ENCODE measurements around the gene IRS1. TPM values are rescaled to one million over a fixed set of nuclear protein-coding genes. Genes with fewer than 3 reads are reported as not detected.
A peak's percentile ranks its signal among the peaks of the same experiment; 100 is the strongest.
"Not testable (repeated sequence)": the region's sequence is repeated elsewhere in the genome, so short reads cannot be mapped to it uniquely, and the experiment has no call there.

The IRS1 gene, protein sequence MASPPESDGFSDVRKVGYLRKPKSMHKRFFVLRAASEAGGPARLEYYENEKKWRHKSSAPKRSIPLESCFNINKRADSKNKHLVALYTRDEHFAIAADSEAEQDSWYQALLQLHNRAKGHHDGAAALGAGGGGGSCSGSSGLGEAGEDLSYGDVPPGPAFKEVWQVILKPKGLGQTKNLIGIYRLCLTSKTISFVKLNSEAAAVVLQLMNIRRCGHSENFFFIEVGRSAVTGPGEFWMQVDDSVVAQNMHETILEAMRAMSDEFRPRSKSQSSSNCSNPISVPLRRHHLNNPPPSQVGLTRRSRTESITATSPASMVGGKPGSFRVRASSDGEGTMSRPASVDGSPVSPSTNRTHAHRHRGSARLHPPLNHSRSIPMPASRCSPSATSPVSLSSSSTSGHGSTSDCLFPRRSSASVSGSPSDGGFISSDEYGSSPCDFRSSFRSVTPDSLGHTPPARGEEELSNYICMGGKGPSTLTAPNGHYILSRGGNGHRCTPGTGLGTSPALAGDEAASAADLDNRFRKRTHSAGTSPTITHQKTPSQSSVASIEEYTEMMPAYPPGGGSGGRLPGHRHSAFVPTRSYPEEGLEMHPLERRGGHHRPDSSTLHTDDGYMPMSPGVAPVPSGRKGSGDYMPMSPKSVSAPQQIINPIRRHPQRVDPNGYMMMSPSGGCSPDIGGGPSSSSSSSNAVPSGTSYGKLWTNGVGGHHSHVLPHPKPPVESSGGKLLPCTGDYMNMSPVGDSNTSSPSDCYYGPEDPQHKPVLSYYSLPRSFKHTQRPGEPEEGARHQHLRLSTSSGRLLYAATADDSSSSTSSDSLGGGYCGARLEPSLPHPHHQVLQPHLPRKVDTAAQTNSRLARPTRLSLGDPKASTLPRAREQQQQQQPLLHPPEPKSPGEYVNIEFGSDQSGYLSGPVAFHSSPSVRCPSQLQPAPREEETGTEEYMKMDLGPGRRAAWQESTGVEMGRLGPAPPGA (N-terminal part only)
- total RNA-seq = 4.7 and 4.8 TPM in 2 replicates

DNA sequence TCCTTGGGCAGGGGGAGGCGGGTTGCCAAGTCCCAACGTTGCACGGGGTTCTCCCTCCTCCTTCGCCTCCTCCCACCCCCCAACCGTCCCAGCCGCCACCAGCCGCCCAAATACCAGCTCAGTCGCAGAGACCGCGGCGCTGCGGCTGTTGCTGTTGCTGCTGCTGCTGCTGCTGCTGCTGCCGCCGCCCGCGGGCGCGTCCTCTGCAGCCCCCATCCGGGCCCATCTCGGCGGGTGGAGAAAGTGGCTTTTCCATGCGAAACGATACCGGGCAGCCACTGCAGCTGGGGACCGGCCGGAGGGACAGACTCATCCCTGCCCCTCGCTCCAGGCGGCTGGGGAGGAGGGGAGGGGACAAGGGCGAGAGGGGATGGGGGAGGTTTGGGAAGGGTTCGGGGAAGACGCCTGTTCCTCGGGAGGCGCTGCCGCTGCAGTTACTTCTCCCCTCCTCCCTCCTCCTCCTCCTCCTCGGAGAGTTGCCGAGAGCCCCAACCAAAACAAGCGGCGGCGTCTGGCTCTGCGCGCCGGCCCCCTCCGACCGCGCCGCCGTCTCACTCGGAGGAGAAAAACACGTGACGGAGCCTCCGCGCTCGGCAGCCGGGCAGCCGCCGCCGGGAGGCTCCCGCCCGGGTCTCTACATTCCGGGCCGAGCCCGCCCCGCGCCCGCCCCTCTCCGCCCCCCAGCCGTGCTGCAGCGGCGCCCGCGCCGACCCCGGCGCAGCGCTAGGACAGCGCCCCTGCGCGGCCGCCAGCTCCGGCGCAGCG is at the start of gene IRS1:
IRS1 (minus strand) TSS at position 610 of the 765 bp plus-strand sequence. CDS start 1,082 bp downstream, outside the sequence.
- peak; percentile 88 for DNase-seq
- peak within 1 kb of the TSS; percentile 81 for H3K4me3 Mint-ChIP-seq
- H3K27ac Mint-ChIP-seq = peak within 1 kb of the TSS; percentile 72
- H3K9me3 Mint-ChIP-seq = no peaks in the 10 kb centered on the region
- H3K36me3 Mint-ChIP-seq (ENCODE audit: low read depth) = peaks cover 1% of the 10 kb centered on the region
- H3K27me3 Mint-ChIP-seq = peaks cover 10% of the 10 kb centered on the region
- peaks cover 30% of the 10 kb centered on the region for H3K4me1 Mint-ChIP-seq
- intact Hi-C loops (cut with micrococcal nuclease) = loop anchor here (1.0 to 10.0 kb wide), 5 partner anchors 8 to 665 kb away; partner anchors contain the start of gene MFF

- H3K27ac Mint-ChIP-seq = no peak overlapping the region
- H3K9me3 Mint-ChIP-seq = no peaks in the 10 kb centered on the region
- H3K27me3 Mint-ChIP-seq = no peaks in the 10 kb centered on the region
These were observed 49.7 kb upstream of the IRS1 start for GRCh38 chr2:226849349-226849748.

GRCh38 chr2:226847511-226847910 is 47.9 kb upstream of the IRS1 start:
- Mint-ChIP-seq H3K36me3 (ENCODE audit: low read depth) (peaks cover 26% of the 10 kb centered on the region), H3K27me3 (no peaks in the 10 kb centered on the region)

More at GRCh38 chr2:226849349-226849748, 49.7 kb upstream of the IRS1 start:
- Mint-ChIP-seq H3K4me1 (peaks cover 4% of the 10 kb centered on the region), H3K4me3 (no peak overlapping the region), H3K36me3 (ENCODE audit: low read depth) (peaks cover 10% of the 10 kb centered on the region)
- intact Hi-C loops (cut with micrococcal nuclease) = no loop called here
- DNase-seq = no peak

GRCh38 chr2:226847090-226847489 is 47.5 kb upstream of the IRS1 start:
- H3K9me3 Mint-ChIP-seq = no peaks in the 10 kb centered on the region
- intact Hi-C loops (cut with micrococcal nuclease) = no loop called here
- H3K4me3 Mint-ChIP-seq = no peak overlapping the region

More at GRCh38 chr2:226847511-226847910, 47.9 kb upstream of the IRS1 start:
- H3K4me1 Mint-ChIP-seq = peaks cover 14% of the 10 kb centered on the region
- no peaks in the 10 kb centered on the region for H3K9me3 Mint-ChIP-seq
- H3K4me3 Mint-ChIP-seq = no peak overlapping the region
- DNase-seq = no peak
- intact Hi-C loops (cut with micrococcal nuclease) = no loop called here
- no peak overlapping the region for H3K27ac Mint-ChIP-seq

GRCh38 chr2:226845386-226846116 is 45.9 kb upstream of the IRS1 start:
- intact Hi-C loops (cut with micrococcal nuclease) = no loop called here
- peaks cover 13% of the 10 kb centered on the region for H3K4me1 Mint-ChIP-seq
- peaks cover 36% of the 10 kb centered on the region for H3K36me3 Mint-ChIP-seq (ENCODE audit: low read depth)
- no peak overlapping the region for H3K4me3 Mint-ChIP-seq
- H3K27me3 Mint-ChIP-seq = no peaks in the 10 kb centered on the region
- no peak for DNase-seq
- no peaks in the 10 kb centered on the region for H3K9me3 Mint-ChIP-seq
- no peak overlapping the region for H3K27ac Mint-ChIP-seq

More at GRCh38 chr2:226847090-226847489, 47.5 kb upstream of the IRS1 start:
- peaks cover 14% of the 10 kb centered on the region for H3K4me1 Mint-ChIP-seq
- no peak overlapping the region for H3K27ac Mint-ChIP-seq
- DNase-seq = no peak
- peaks cover 30% of the 10 kb centered on the region for H3K36me3 Mint-ChIP-seq (ENCODE audit: low read depth)
- H3K27me3 Mint-ChIP-seq = no peaks in the 10 kb centered on the region

GRCh38 chr2:226843001-226843400 is 43.4 kb upstream of the IRS1 start:
- H3K4me3 Mint-ChIP-seq; H3K27ac Mint-ChIP-seq; intact Hi-C loops (cut with micrococcal nuclease); H3K9me3 Mint-ChIP-seq; H3K27me3 Mint-ChIP-seq; DNase-seq: not testable (repeated sequence)
- H3K36me3 Mint-ChIP-seq (ENCODE audit: low read depth) = peaks cover 51% of the 10 kb centered on the region
- H3K4me1 Mint-ChIP-seq = peaks cover 33% of the 10 kb centered on the region

DNA sequence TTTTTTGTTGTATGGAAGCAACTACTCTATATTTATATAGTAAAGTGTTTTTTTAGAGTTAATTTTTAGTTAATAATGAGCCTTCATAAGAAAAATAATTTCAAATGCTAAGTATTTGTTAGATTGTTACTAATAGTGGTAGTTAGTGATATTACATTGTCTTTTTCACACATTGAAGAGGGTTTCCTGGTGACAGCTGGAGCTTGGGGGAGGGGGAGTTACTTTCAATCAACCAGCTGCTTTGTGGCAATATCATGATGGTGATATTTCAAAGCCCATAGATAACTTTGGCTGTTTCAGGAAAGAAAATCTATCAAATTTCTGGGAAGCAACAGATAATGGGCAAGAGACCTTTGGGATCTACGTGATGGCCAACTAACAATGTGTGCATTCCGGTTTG is 40.3 kb upstream of the IRS1 start:
- DNase-seq = no peak
- no peak overlapping the region for H3K27ac Mint-ChIP-seq
- no peaks in the 10 kb centered on the region for H3K27me3 Mint-ChIP-seq
- H3K4me3 Mint-ChIP-seq = no peak overlapping the region
- H3K4me1 Mint-ChIP-seq = peaks cover 46% of the 10 kb centered on the region
- intact Hi-C loops (cut with micrococcal nuclease) = loop anchor here (5.0 to 10.0 kb wide), 2 partner anchors 65 to 1913 kb away; no protein-coding TSS in a partner anchor
- H3K36me3 Mint-ChIP-seq (ENCODE audit: low read depth) = peaks cover 50% of the 10 kb centered on the region
- peaks cover 3% of the 10 kb centered on the region for H3K9me3 Mint-ChIP-seq

- intact Hi-C loops (cut with micrococcal nuclease) = loop anchor here (5.0 to 10.0 kb wide), 2 partner anchors 66 to 1912 kb away; no protein-coding TSS in a partner anchor
- peak overlapping the region; percentile 68 for H3K27ac Mint-ChIP-seq
- peaks cover 49% of the 10 kb centered on the region for H3K4me1 Mint-ChIP-seq
- peaks cover 49% of the 10 kb centered on the region for H3K36me3 Mint-ChIP-seq (ENCODE audit: low read depth)
- H3K4me3 Mint-ChIP-seq = peak overlapping the region; percentile 95
- H3K9me3 Mint-ChIP-seq = peaks cover 3% of the 10 kb centered on the region
- no peaks in the 10 kb centered on the region for H3K27me3 Mint-ChIP-seq
- no peak for DNase-seq
These were observed 39.5 kb upstream of the IRS1 start for GRCh38 chr2:226839161-226839560.

DNA sequence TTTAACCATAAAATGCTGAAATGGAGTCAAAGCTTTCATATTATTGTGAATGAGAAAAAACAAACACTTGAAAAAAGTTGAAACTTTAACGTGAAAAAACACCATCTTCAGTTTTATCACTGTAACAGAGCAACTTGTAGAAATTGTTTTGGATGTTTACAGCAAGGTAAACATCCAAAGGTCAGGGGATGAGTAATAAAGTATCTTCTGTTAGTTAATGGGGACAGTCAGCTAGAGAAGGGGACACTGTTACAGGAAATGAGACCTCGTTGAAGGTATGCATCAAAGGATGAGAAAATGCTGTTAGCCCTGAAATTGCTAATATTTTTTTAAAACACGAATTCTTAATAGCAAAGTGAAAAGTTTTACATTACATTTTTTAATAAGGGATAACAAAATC is 39.1 kb upstream of the IRS1 start:
- H3K4me3 Mint-ChIP-seq = peak overlapping the region; percentile 95
- peak overlapping the region; percentile 68 for H3K27ac Mint-ChIP-seq
- peaks cover 52% of the 10 kb centered on the region for H3K4me1 Mint-ChIP-seq
- intact Hi-C loops (cut with micrococcal nuclease) = loop anchor here (5.0 to 10.0 kb wide), 2 partner anchors 66 to 1911 kb away; no protein-coding TSS in a partner anchor
- no peaks in the 10 kb centered on the region for H3K27me3 Mint-ChIP-seq
- peaks cover 3% of the 10 kb centered on the region for H3K9me3 Mint-ChIP-seq
- peaks cover 50% of the 10 kb centered on the region for H3K36me3 Mint-ChIP-seq (ENCODE audit: low read depth)
- no peak for DNase-seq

DNA sequence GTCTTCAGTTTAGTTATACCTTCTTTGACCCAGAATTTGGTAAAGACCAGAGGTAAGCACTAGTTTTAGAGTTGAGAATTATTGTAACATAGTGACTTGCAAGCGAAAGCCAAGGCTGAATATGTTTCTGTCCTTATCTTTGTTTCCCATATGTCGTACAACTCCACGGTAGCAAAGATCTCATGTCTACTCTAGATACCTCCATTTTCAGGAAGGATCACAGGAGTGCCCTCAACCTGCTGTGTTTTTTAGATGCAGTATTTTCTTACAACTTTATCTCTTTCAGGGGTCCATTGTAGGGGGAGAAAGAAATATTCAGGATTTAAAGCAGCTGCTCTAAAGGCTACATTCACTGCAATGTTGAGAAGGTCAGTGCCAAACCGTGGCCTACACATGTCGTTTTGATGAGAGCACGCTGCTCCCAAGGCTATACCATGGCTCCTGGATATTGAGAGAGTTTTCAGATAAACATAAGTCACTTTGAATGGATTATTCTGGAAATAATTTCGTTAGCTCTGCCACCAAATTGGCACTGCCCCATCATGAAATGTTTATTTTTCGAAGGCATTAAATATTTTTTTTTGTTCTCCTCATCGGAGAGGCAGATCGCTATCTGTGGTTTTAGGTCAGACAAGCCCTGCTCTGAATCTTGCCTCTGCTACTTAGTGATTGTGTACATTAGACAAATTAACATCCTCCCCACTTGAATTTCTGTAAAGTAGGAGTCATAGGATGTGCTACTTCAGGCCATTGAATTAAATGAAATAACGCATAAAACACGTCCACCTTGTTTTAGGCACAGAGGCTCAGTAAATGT is 38.4 kb upstream of the IRS1 start:
- DNase-seq = no peak
- Mint-ChIP-seq H3K36me3 (ENCODE audit: low read depth) (peaks cover 46% of the 10 kb centered on the region), H3K27ac (peak overlapping the region; percentile 97)

DNA sequence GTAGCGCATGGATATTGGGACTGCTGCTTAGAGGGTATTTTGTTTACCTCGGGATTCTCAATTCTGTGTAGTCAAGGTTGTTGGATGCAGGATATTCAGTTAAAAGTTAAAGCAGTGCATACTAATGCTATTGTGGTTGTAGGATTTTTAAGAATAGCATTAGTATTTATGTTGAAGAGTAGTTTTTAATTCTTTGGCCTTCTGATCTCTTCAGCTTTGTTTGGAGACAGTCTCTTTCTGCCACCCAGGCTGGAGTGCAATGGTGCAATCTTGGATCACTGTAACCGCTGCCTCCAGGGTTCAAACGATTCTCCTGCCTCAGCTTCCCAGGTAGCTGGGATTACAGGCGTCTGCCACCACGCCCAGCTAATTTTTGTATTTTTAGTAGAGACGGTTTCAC is 37.7 kb upstream of the IRS1 start:
- Mint-ChIP-seq H3K4me3 (peak overlapping the region; percentile 95), H3K4me1 (peaks cover 51% of the 10 kb centered on the region), H3K27ac (peak overlapping the region; percentile 97), H3K27me3 (no peaks in the 10 kb centered on the region), H3K9me3 (peaks cover 3% of the 10 kb centered on the region), H3K36me3 (ENCODE audit: low read depth) (peaks cover 42% of the 10 kb centered on the region)
- intact Hi-C loops (cut with micrococcal nuclease) = loop anchor here (2.0 to 10.0 kb wide), 4 partner anchors 67 to 1910 kb away; no protein-coding TSS in a partner anchor
- DNase-seq = no peak

More for the DNA sequence above, 38.4 kb upstream of the IRS1 start:
- H3K27me3 Mint-ChIP-seq = no peaks in the 10 kb centered on the region
- peaks cover 3% of the 10 kb centered on the region for H3K9me3 Mint-ChIP-seq
- peaks cover 51% of the 10 kb centered on the region for H3K4me1 Mint-ChIP-seq
- H3K4me3 Mint-ChIP-seq = peak overlapping the region; percentile 95
- intact Hi-C loops (cut with micrococcal nuclease) = loop anchor here (2.0 to 10.0 kb wide), 4 partner anchors 67 to 1911 kb away; no protein-coding TSS in a partner anchor

- Mint-ChIP-seq H3K4me1 (peaks cover 55% of the 10 kb centered on the region), H3K36me3 (ENCODE audit: low read depth) (peaks cover 41% of the 10 kb centered on the region)
These were observed 36.9 kb upstream of the IRS1 start for GRCh38 chr2:226836548-226836885.

More at GRCh38 chr2:226836548-226836885, 36.9 kb upstream of the IRS1 start:
- intact Hi-C loops (cut with micrococcal nuclease) = loop anchor here (1.0 to 10.0 kb wide), 6 partner anchors 45 to 1909 kb away; no protein-coding TSS in a partner anchor
- no peak for DNase-seq
- peak overlapping the region; percentile 97 for H3K27ac Mint-ChIP-seq
- peaks cover 3% of the 10 kb centered on the region for H3K9me3 Mint-ChIP-seq
- no peaks in the 10 kb centered on the region for H3K27me3 Mint-ChIP-seq
- H3K4me3 Mint-ChIP-seq = peak overlapping the region; percentile 95
